IPS DF 6.9 (cell line): ENCODE data around the gene CDS2.

Experiments used
- DNase-seq: peaks from one replicate; pipeline ENCODE4 v3.0.0-alpha.2; 2013; ENCODE audit warnings: low read depth, low spot score
- H3K27ac ChIP-seq: one replicate; pipeline ENCODE4 v1.5.1; 2013; ENCODE audit warnings: low read length, control low read depth
- H3K27me3 ChIP-seq: 2 replicates; pipeline ENCODE4 v1.6.1; 2013; ENCODE audit warnings: mild to moderate bottlenecking, low read length; ENCODE audit not compliant: control insufficient read depth, insufficient read depth
- H3K36me3 ChIP-seq: 2 replicates; pipeline ENCODE4 v1.6.1; 2013; ENCODE audit warnings: low read length; ENCODE audit not compliant: control insufficient read depth, insufficient read depth
- H3K4me1 ChIP-seq: 2 replicates; pipeline ENCODE4 v1.6.1; 2013; ENCODE audit warnings: low read length; ENCODE audit not compliant: control insufficient read depth, insufficient read depth
- H3K4me3 ChIP-seq: 2 replicates; pipeline ENCODE4 v1.5.1; 2013; ENCODE audit warnings: mild to moderate bottlenecking, low read length
- H3K9me3 ChIP-seq: 2 replicates; pipeline ENCODE4 v1.6.1; 2013; ENCODE audit warnings: low read length, inconsistent platforms; ENCODE audit not compliant: control insufficient read depth, insufficient read depth
- WGBS: extraction: QIAGEN DNeasy Blood & Tissue Kit; methylation state at CpG from one replicate; pipeline ENCODE4 v1.1.7; 2013; ENCODE audit warnings: mixed read lengths, missing lambda C conversion rate; ENCODE audit not compliant: insufficient read length, insufficient coverage; 5-methylcytosine and 5-hydroxymethylcytosine counted together

CDS2 gene

DNA sequence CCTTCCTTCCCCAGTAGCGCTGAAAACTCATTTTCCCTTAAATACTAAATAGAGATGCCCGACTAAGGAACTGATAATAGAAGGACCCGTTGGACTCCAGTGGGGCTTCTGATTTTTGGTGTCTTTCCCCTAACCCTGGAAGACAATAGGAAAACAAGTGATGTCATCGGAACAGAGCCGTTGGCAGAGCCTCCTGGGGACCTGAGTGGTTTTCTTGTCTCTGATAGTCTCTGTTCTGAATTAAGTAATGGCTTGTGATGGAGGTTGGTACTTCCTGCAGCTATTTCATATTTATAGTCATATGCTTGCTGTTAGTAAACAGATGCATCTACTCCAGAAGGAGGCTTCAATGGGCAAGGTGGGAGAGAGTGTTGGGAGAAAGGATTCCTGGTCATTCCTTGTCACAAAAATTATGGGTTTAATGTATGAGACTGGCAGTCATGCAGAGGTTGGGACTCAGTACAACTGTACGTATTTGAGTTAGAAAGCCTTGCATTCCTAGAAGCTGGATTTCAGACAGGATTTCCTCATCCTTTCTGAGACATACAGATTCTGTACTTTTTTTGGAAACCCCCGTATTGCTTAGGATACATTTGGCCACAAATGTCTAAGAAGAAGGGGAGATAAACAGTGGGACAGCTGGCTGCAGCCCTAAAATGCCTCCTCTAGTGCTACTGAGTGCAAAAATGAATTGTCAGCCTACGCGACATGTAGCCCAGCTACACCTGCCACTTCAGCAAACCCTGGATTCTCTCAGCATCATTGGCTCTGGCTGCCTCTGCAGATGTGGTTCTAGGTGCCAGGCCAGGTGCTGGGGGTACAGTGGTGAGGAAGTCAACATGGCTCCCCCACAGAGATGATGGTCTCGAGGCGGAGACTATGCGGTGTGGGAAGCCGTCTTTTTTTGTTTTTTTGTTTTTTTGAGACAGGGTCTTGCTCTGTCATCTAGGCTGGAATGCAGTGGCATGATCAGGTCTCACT lies 38.1 kb downstream of the CDS2 start:
- Histone ChIP-seq H3K4me3 (no peak overlapping the region), H3K27me3 (no peaks in the 10 kb centered on the region), H3K36me3 (no peaks in the 10 kb centered on the region), H3K4me1 (peaks cover 4% of the 10 kb centered on the region; the same call in 1 of the 2 replicates), H3K27ac (no peak overlapping the region), H3K9me3 (no peaks in the 10 kb centered on the region)
- no CpG with 5 or more reads among the region's 13 CpGs for WGBS
- no peak for DNase-seq

DNA sequence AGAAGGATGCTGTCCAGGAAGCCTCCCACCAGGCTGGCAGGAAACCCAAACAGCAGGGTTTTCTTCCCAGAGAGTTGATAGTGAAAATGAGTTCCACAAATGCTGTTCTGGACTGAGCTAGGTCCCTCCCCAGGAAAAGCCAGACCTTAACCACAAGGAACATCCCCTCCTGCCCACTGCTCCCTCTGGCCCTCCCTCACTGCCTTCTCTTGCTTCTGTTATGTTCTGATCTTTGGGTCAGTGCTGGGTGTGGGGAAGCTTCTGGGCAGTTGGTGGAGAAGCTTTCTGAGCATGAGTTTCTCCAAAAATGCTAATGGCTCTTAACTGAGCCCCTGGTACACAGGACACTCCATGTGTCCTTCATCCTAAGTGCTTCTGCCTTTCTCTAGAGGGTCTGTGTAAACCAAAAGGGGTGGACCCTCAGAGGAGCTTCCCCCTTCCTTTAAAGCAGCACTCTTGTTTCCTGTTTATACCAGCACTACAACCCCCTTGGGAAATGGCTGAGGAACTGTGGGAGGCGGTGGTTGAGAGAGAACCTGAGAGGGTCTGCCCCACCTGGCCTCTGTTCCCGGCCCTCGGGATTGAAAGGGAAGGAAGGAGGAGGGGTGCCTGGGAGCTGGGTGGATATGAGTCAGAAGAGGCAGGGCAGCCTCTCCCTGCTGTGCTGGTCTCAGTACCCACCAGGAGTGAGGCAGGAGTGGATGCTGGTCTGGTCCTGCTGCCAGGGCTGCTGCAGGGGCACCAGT lies 42.0 kb downstream of the CDS2 start:
- peaks cover 4% of the 10 kb centered on the region; the same call in 1 of the 2 replicates for H3K4me1 ChIP-seq

DNA sequence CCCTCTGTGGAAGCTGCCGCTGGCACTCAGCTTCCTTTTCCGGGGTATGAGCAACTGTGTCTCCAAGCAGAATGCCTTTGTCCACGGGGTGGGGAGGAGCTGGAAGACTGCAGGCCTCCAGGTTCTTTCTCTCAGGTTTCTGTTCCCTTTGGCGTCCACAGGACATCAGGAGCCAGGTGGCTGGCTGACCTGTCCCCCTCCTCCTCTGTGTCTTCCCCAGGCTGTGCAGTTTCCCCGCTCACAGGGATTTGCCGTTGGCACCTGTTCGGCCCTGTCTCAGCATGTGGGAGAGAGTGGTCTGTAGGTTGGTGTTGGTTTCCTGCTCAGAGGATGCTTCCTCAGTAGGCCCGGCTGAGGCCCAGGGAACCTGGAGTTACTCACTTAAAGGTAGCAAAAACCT lies 43.5 kb downstream of the CDS2 start:
- no peaks in the 10 kb centered on the region for H3K27me3 ChIP-seq
- no peak overlapping the region for H3K27ac ChIP-seq
- no peaks in the 10 kb centered on the region for H3K36me3 ChIP-seq
- no CpG with 5 or more reads among the region's 8 CpGs for WGBS
- H3K4me3 ChIP-seq, result no peak overlapping the region
- peaks cover 4% of the 10 kb centered on the region; the same call in 1 of the 2 replicates for H3K4me1 ChIP-seq
- no peaks in the 10 kb centered on the region for H3K9me3 ChIP-seq
- DNase-seq, result no peak

More for the DNA sequence above, 42.0 kb downstream of the CDS2 start:
- WGBS, result no CpG with 5 or more reads among the region's 3 CpGs
- no peak for DNase-seq
- Histone ChIP-seq H3K36me3 (no peaks in the 10 kb centered on the region), H3K27ac (no peak overlapping the region), H3K9me3 (no peaks in the 10 kb centered on the region), H3K4me3 (no peak overlapping the region), H3K27me3 (no peaks in the 10 kb centered on the region)

DNA sequence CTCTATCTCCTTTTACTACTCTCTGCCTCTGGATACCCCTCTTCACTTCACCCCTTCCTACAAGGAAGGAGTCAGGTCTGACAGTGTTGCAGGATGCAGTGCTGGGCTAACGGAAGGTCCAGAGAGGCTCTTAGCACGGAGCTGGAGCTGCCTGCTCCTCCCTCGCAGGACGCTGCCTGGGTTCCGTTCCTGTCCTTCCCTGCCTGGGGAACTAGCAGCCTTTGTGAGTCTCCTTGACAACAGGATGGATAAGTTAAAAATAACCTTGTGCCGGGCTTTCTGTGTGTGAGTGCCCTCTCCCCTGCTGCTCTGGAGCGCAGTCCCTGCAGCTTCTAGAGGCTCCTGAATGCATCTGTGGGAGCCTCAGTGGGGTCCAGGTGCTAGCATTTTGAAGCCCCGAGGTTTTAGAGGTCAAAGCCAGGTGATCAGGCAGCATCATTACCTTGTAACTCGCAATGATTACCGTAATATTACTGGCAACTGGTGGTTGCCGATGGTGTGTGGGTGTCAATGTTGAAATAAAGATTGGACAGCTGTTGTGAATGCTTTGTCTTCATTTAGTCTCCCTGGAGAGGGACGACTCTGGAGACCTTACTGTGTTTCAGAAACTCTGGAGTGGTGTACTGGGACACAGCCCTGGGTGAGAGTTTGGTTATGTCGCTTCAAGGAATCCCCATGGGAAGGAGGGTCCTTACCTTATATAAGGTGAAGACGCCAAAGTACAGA lies 44.4 kb downstream of the CDS2 start:
- Histone ChIP-seq H3K27ac (no peak overlapping the region), H3K4me3 (no peak overlapping the region), H3K27me3 (no peaks in the 10 kb centered on the region), H3K9me3 (no peaks in the 10 kb centered on the region), H3K4me1 (peaks cover 4% of the 10 kb centered on the region; the same call in 1 of the 2 replicates), H3K36me3 (no peaks in the 10 kb centered on the region)
- no CpG with 5 or more reads among the region's 14 CpGs for WGBS
- no peak for DNase-seq

DNA sequence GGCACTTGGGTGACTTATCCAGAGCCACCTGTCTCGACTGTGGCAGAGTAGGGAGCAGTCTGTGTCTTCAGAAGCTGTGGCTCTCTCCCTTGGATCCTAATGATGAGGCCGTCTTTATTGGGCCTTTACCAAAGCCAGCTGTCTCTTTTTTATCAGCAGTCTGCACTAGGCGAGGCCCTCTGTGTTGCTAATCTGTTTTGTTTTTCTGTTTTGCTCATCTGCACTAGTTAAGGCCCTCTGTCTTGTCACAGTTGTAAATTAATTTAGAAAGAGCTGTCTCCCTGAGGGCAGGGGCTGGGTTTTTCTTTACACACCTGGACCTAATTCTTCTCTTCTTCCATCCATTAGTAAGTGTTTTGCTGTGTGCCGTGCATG lies 45.0 kb downstream of the CDS2 start:
- Histone ChIP-seq H3K27me3 (no peaks in the 10 kb centered on the region), H3K4me1 (peaks cover 5% of the 10 kb centered on the region; the same call in 1 of the 2 replicates), H3K27ac (no peak overlapping the region), H3K36me3 (no peaks in the 10 kb centered on the region), H3K4me3 (no peak overlapping the region), H3K9me3 (no peaks in the 10 kb centered on the region)
- no CpG with 5 or more reads among the region's 4 CpGs for WGBS
- DNase-seq, result no peak

DNA sequence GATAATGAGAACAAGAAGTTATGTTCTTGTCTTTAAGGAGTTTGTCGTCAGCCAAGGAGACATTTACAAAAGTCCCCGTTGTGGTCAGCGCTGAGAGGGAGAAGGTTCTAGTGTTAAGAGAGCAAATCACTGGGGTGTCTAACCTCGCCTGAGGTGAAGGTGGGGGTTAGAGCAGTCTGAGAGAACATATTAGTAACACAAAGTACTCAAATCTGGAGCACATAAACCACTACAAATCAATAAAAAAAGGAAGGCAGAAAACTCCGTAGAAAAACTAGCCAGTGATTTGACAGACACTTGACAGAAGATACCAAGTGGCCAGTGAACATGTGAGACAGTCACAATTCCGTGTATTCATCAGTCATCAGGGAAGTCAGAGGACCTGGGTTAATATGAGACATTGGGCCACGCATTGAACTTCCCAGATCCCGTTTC lies 45.4 kb downstream of the CDS2 start:
- WGBS, result no CpG with 5 or more reads among the region's 8 CpGs

DNA sequence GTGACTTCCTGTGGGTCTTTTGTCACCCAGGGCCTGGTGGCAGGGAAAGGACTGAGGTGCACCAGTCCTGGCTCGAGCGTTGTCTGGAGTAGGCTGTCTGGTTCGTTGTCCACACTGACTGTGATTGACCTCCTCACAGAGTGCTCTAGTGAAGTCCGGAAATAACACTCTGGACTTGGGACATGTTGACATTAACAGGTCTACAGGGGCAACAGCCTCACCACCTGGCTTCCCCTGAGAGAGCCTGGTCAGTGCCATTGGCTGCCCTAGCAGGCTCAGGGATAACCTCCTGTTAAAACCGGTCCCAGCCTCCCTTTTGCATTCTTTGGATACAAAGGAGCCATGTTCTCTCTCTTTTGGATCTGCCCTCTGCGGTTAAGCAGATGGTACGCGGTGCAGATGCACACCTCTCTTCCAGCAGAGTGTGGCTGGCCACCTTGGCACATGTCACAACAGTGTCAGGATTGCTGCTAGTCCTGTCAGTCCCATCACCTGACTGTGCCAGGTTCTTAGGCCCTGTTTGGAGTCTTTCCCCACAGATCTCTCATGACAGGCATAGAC lies 46.2 kb downstream of the CDS2 start:
- H3K4me1 ChIP-seq, result peaks cover 7% of the 10 kb centered on the region; the same call in 1 of the 2 replicates
- WGBS, result no CpG with 5 or more reads among the region's 8 CpGs
- H3K27ac ChIP-seq, result no peak overlapping the region
- no peaks in the 10 kb centered on the region for H3K36me3 ChIP-seq
- H3K27me3 ChIP-seq, result no peaks in the 10 kb centered on the region
- H3K9me3 ChIP-seq, result no peaks in the 10 kb centered on the region
- DNase-seq, result no peak
- no peak overlapping the region for H3K4me3 ChIP-seq

More for the DNA sequence above, 45.4 kb downstream of the CDS2 start:
- Histone ChIP-seq H3K4me3 (no peak overlapping the region), H3K27me3 (no peaks in the 10 kb centered on the region), H3K27ac (no peak overlapping the region), H3K9me3 (no peaks in the 10 kb centered on the region), H3K36me3 (no peaks in the 10 kb centered on the region), H3K4me1 (peaks cover 5% of the 10 kb centered on the region; the same call in 1 of the 2 replicates)
- no peak for DNase-seq

DNA sequence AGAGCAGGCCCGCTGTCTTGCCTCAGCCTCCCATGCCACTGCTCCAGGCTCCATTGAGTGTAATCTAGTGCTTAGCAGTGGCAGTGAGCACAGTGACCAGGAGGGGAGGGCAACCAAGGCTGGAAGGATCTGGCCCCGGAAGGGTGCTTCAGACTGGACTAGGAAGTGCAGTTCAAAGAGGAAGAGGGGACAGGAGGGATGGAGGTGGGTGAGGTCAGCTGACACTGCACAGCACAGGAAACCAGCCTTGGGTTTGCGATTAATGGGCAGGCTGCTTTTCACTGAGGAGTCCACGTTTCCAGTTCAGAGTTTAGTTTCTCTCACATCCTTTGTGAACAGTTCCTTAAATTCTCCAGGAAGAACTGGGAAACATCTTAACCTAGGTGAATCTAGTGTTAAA lies 46.9 kb downstream of the CDS2 start:
- H3K9me3 ChIP-seq, result no peaks in the 10 kb centered on the region
- no peaks in the 10 kb centered on the region for H3K36me3 ChIP-seq
- no peaks in the 10 kb centered on the region for H3K27me3 ChIP-seq
- peaks cover 7% of the 10 kb centered on the region for H3K4me1 ChIP-seq
- WGBS, result no CpG with 5 or more reads among the region's 4 CpGs
- no peak overlapping the region for H3K27ac ChIP-seq
- DNase-seq, result no peak
- no peak overlapping the region for H3K4me3 ChIP-seq

DNA sequence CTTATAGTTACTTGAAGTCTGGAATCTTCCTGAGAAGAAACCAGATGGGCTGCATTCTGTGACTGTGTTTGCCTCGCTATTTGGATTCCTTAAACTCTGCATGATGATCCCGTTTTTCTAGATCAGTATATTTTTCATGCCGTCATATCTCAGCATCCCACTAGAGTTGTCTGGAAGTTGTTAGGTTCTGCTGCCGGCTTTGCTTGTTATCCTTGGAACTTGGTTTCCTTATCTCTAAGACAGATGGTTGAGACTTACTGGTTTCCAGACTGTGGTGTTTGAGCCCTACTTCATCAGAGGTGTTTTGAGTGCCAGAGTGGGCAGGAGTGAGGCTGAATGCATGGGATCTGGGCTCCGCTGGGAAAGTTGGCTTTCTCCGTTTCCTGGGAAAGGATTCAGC lies 50.3 kb downstream of the CDS2 start:
- no CpG with 5 or more reads among the region's 6 CpGs for WGBS
- Histone ChIP-seq H3K4me3 (no peak overlapping the region), H3K4me1 (peaks cover 3% of the 10 kb centered on the region; the same call in 1 of the 2 replicates), H3K27ac (no peak overlapping the region), H3K9me3 (no peaks in the 10 kb centered on the region), H3K27me3 (no peaks in the 10 kb centered on the region), H3K36me3 (no peaks in the 10 kb centered on the region)
- DNase-seq, result no peak
